GM18951 (cell line): ENCODE results near the gene CCR7.

Source experiments
- POLR2A ChIP-seq: IDR thresholded peaks from 4 replicates; pipeline ENCODE4 v1.6.1; 2011; ENCODE audit warnings: mild to moderate bottlenecking; ENCODE audit not compliant: insufficient read length, insufficient read depth; ENCODE audit errors: extremely low read depth
- in situ Hi-C: fragments of 300-500 bp; cut with MboI; formaldehyde crosslinking; loops from one replicate; pipeline ENCODE4 v1.12.0; 2022; ENCODE audit warnings: low sequenced_read_pairs, mixed read lengths, inconsistent platforms; ENCODE audit not compliant: unreplicated experiment

Gene CCR7, protein sequence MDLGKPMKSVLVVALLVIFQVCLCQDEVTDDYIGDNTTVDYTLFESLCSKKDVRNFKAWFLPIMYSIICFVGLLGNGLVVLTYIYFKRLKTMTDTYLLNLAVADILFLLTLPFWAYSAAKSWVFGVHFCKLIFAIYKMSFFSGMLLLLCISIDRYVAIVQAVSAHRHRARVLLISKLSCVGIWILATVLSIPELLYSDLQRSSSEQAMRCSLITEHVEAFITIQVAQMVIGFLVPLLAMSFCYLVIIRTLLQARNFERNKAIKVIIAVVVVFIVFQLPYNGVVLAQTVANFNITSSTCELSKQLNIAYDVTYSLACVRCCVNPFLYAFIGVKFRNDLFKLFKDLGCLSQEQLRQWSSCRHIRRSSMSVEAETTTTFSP

DNA sequence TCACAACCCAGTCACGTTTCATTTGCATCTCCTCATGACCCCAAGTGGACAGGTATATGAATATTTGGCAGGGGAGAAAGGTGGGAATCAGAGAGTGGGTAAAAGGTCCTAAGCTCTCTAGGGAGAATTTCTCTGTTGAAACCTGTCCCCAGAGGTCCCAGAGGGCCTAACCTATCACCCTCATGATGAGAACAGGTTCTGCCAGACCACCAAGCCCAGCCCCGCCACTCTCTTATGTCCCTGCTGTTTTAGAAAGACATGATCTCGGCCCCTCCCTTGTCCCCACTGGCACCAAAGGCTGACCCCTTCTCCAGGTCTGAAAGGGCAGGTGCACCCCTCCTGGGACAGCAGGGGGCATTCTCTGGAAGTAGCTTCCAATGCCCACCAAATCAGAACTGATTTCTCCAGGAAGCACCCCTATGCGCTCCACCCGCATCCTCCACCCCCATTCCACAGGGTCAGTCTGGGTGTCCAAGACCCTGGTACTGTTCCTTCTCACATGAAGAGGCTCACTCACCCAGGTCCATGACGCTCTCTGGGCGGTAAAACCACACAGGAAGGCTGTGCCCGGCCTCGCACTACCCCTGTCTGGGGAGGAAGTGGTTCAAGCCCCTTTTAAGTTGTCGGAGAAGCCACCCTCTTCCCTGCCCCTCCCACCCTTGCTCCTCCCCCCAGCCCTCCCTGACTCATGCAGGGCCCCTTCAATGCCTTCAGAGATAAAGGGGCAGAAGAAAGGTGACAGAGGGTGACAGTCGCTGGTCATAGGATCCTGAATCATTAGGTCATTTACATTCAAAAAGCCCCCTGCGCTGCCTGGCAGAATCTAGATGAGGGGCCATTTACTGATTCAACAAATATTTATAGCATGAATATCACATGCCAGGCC, at the start of gene CCR7:
Gene CCR7 (minus strand): TSS at position 590 of the 886 bp plus-strand sequence. CDS start 63 bp downstream, at position 527.
- peak; percentile 73 for TF ChIP-seq POLR2A
- in situ Hi-C loops = no loop called here

DNA sequence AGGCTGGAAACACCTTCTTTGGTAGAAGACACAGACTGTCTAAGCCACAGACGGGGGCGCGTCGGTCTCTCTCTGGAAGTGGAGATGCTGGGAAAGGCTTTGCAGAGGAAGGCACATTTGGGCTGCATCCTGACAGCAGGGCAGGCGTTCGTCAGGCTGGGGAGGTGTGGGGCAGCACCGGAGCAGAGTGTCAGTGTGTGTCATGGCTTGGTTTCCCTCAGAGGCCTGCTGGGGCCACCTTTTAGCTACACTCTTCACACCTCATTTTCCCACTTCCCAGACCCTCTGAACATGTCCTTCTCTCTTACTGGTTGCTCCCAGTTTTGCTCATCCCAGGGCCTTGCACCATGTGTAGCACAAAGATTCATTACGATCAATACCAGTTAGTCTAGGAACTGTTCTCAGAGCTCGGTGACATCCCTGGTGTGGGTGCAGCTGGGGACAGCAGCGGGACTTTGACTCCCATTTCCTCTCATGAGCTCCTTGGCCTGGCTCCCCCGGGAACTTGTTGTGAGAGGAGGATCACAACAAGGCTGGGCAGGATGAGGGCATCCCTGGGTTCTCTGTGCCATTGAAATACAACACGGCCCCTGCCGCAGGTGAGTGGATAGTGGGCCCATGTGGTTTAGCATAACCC, 49.3 kb upstream of the CCR7 start:
- no peak for TF ChIP-seq POLR2A

DNA sequence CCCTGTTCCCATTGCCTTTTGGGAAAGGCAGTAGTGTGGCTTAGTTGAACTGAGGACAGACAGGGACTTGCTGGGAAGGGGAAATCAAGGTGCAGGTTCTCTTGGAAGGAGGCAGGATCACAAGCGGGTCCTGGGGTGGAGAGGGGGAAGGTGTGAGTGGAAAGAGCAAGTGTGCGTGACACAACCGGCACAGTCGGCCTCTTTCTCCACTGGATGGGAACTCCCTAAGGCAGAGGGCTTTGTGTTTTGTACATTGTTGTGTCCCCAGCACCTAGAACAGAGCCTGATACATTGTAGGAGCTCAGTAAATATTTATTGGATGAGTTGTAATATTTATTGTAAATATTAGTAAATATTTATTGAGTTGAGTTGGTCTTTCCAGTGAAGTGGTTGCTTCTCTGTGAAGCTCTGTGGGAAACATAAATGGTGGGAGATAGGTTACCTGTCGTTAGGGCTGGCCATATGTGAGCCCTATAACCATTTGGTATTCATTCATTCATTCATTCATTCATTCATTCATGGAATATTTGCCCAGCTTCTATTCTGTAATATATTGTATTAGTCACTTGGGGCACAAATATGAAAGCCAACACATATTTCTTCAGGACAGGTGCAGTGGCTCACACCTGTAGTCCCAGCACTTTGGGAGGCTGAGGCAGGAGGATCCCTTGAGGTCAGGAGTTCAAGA, 48.3 kb upstream of the CCR7 start:
- TF ChIP-seq POLR2A = no peak
- in situ Hi-C loops = no loop called here

More for the DNA sequence above, 49.3 kb upstream of the CCR7 start:
- in situ Hi-C loops = no loop called here

DNA sequence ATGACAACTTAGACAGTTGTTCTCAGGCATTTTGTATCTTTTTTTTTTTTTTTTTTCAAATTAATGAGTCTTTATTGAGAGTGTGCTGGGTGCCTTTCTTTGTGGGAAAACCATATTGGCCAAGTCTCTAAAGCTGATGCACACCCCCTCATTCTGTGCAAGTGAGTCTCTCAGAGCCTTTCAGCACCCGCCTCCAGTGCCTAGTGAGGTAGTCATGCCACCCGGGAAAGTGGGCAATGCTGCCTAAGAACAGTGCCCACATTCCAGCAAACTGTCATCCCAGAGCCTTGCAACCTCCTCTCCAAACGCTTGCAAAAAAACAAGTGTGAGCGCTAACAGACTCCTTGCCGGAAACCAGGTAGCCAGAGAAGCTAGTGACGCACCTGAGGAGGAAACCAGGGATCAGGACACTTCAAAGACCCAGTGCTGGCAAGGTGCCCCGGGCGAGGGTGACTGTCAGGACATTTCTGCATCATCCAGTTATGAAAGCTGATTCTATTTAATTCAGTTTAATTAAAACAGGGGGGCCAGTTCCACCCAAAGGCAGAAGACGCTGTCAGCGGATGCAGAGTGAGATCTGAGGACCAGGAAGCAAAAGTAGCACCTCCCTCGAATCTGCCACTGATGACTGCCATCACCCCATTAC, 47.5 kb upstream of the CCR7 start:
- TF ChIP-seq POLR2A = no peak
- in situ Hi-C loops = no loop called here

DNA sequence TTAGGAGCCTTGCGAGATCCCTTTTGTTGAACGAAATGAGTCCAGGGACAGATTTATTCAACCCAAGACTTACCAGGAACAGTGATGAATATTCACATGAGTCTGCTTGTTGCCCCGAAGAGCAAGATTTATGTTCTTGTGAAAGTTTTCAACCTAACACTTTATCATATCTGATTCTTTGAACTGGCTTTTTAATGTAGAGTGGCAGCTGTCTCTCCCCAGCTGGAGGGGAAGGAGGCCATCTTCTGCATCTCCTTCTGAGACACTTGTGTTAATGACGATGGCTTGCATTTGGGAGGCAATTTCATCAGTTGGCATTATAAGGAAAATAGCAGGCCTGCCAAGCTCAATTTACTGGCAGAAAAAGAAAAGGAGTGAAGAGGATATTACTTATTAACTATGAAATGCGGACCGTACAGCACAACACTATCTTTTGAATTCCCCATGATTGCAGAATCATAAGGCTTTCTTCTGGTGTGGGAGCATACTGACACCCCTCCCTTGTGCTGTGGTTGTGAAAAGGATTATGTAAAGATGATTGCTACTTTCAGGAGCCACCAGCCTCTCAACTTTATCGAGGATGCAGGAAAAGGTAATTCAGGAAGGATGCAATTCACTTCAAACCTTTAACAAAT, 46.7 kb upstream of the CCR7 start:
- TF ChIP-seq POLR2A = no peak
- in situ Hi-C loops = no loop called here

DNA sequence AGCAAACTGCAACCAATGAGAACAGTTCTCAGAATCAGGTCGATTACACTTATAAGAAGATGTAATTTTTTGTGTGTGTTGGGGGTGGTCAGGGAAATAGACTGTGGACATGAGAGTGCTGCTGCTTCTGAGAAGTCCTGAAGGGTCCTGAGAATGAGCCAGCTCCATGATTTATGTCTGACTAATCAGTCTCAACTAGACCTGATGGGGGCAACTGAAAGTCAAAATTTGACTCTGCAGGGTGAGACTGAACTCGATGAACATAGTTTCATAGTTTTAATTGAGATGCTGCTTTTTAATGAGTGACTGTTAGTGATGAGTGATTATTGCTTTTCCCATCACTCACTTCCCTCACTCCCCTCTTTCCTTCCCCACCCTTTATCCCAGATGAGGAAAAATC, 45.1 kb upstream of the CCR7 start:
- in situ Hi-C loops = no loop called here
- TF ChIP-seq POLR2A = no peak

DNA sequence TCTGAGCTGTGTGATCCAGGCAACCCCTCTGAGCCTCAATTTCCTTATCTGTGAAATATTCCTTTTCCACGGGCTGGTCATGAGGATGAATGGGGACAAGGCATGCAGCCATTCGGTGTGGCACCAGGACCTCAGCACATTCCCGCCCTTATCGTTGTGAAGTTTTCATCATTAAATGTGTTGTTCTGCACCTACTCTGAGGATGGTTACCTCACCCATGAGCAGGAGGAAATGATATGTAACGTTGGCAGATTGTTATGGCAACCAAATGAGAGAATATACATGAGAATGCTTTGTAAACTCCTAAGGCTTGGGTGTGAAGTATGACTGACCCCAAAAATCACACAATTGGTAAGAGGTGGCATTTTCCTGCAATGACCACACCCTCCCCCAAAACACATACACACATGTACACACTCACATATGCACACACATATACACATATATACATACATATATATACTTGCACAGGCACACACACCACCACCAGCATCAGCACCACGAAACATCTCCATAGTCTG, 42.8 kb upstream of the CCR7 start:
- in situ Hi-C loops = no loop called here

DNA sequence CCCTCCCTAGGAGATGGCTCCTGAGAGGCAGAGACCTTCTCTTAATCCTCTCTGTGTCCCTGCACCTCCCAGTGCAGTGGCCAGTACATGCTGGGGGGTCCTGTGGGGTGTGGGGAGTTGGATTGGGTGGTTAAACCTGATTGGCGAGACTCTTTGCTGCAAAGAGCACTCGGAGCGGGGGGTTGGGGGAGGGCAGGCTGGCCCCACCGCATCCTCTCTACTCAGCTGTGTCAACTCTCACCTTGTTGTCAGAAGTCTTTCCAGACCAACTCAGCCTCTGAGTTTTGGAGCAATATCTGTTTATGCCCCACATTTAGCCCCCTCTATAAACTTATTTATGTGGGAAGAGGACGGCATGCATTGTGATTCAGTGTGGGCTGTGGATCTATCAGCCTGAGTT, 42.4 kb upstream of the CCR7 start:
- TF ChIP-seq POLR2A = no peak
- in situ Hi-C loops = no loop called here

More for the DNA sequence above, 42.8 kb upstream of the CCR7 start:
- no peak for TF ChIP-seq POLR2A

DNA sequence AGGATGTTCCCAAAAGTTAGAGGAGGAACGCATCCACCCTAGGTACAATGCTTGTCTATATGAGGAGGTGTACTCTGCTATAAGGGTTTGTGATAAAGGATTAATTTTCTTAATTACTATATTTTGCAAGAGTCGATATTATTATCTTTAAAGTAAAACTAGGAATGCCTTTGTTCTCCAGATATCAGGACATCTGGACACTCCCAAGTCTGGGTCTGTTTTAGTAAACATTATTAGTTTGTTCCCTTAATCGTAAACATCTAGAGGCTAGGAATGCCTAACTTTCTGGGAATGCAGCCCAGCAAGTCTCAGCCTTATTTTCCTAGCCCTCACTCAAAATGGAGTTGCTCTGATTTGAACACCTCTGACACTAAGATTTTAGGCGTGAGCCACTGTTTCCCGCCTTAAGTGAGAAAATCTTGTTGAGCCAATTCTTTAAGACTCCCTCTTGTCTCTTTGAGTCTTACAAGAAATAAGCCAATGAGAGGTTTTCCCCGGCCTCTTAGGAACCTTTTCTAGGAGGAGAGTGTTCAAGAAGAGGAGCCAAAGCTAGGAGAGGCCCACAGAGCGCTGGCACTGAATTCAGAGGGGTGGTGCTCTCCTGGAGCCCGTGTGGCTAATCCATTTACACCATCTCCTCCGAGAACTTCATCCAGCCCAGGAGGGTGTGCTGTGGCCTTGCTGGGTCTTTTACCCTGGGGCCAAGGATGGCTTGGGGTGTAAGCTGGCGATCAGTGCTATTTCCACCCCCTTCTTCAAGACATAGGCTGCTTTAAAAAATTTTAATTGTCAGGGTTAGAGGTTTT, 41.5 kb upstream of the CCR7 start:
- TF ChIP-seq POLR2A = no peak
- in situ Hi-C loops = no loop called here

DNA sequence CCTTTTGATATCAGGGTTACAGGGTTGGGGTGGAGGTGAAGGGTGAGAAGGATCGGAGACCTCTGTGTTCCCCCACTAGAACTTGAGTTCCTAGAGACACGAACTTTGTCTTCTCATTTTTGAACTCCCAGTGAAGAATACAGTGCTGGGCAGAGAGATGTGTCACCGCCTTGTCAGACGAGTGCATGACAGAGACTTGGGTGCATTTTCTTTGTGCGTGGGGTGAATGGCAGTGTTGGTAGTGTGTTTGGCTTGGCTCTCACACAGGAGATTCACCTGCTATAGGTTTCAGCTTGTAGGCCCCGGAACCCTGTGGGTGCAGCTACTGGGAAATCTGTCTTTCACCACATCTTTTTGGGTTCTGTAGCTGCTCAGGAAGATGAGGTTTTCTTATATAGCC, 40.0 kb upstream of the CCR7 start:
- in situ Hi-C loops = no loop called here
- no peak for TF ChIP-seq POLR2A
